ENCODE results near the gene GAD2.

- TF ChIP-seq CTCF (IDR thresholded peaks at IDR 0.05) (no peak), POLR2AphosphoS5 (IDR thresholded peaks at IDR 0.05; ENCODE audit: low read depth, low read length) (no peak), REST (IDR thresholded peaks at IDR 0.05; ENCODE audit: insufficient read depth in 1 of 2, low read depth in 2 of 2, low read length in 1 of 2) (no peak), SIN3A (IDR thresholded peaks at IDR 0.05; ENCODE audit: borderline replicate concordance, insufficient read depth, low read depth, low read length) (no peak), TCF7L2 (IDR thresholded peaks at IDR 0.05; ENCODE audit: low read depth, low read length) (no peak)
Measured at GRCh38 chr10:26205223-26205622, 11.4 kb upstream of the GAD2 start.
